GM19372 (cell line): ENCODE data around the gene CAPN11.
"Not testable (repeated sequence)": the region's sequence is repeated elsewhere in the genome, so short reads cannot be mapped to it uniquely, and the experiment has no call there.

Source experiments
- ATAC-seq: cut with Tn5 transposase; IDR thresholded peaks from one replicate; pipeline ENCODE4 v1.9.1; 2021; ENCODE audit warnings: mild to moderate bottlenecking, low read depth, moderate library complexity; ENCODE audit not compliant: unreplicated experiment

Gene CAPN11

GRCh38 chr6:44224965-44225305, 66.3 kb downstream of the CAPN11 start:
- ATAC-seq = no peak

GRCh38 chr6:44225579-44226325, 67.1 kb downstream of the CAPN11 start:
- no peak for ATAC-seq

DNA sequence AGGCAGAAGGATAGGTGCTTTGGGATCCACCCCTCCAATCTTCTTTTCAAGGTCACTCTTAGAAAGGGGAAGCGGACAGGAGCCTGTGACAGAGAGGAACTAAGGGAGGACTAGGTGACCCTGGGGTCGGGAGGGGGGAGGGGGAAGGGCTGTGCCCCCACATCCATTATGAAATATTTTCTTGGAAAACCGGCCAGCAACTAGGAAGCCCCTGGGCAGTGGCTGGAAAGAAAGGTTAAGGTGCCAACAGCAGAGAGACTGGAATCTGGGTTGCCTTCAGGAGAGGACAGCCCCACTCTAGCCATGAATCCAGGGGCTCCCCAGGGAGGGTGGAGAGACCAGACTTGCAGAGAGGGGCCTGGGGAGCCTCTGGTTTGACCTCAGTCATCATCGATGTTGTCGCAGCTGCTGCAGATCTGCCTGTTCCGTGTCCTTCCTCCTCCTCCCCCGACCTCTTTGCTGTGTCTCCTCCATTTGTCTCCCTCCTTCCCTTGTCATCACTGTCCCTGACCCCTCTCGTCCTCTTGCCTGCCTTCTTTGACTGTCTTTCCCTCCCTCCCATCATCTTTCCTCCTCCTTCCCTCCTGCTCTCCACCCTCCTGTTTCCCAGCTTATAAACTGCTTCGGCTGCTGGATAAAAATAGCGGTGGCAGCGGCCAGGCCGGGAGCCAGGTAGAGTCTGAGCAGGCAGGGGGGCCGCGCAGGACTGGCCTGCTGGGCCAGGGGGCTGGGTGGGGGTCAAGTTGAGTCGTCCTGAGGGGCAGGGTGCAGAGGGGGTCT, 67.9 kb downstream of the CAPN11 start:
- no peak for ATAC-seq

- ATAC-seq = no peak
These were observed 68.7 kb downstream of the CAPN11 start for GRCh38 chr6:44227148-44227793.

GRCh38 chr6:44228031-44228430, 69.4 kb downstream of the CAPN11 start:
- no peak for ATAC-seq

DNA sequence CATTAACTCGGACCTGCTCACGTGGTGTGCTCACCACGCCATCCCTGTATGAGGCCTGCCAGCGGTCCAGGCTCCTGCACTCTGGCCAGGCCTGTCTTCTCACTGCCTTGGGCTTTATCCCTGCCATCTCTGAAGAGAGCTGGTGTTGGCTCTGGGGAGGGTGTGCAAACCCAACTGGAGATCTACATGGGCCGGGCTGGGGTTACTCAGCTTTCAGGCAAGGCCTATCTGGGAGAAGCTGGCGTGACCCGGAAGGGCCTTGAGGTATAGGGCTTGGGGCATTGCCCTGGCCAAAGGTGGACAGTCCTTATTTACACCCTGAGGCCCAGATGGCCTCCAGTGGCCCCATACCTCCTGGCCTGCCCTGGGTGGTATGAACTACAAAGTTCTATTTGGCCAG, 69.8 kb downstream of the CAPN11 start:
- ATAC-seq = no peak

DNA sequence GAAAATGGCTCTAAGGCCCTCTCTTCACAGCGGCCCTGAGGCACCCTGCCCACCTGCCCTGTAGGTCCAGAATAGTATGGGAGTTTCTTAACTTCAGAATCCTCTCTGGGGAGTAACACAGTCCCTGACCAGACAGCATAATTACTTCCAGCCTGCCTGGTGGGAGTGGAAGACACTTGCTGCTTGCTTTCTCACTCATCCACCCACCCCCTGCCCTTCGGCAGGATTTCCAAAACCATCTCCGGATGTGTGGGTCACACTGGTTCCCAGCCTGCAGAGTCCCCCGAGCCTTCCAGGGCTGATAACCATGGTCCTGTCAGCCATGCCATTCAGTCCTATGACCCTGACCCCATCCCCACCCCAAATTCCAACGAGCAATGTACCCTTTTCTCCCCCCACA, 70.2 kb downstream of the CAPN11 start:
- ATAC-seq = no peak

DNA sequence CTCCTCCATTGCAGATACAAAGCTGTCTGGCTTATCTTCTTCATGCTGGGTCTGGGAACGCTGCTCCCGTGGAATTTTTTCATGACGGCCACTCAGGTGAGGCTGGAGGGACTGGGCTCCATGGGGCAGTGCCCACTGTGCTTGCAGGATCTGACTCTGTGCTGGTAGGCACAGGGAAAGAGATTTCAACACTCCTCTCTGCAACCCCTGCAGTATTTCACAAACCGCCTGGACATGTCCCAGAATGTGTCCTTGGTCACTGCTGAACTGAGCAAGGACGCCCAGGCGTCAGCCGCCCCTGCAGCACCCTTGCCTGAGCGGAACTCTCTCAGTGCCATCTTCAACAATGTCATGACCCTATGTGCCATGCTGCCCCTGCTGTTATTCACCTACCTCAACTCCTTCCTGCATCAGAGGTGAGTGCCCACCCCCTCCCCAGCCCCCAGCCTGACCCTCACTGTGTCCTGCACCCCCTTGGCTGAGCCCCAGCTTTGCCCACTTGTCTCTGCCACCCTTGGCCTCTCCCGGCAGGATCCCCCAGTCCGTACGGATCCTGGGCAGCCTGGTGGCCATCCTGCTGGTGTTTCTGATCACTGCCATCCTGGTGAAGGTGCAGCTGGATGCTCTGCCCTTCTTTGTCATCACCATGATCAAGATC, 70.9 kb downstream of the CAPN11 start:
- ATAC-seq = no peak

DNA sequence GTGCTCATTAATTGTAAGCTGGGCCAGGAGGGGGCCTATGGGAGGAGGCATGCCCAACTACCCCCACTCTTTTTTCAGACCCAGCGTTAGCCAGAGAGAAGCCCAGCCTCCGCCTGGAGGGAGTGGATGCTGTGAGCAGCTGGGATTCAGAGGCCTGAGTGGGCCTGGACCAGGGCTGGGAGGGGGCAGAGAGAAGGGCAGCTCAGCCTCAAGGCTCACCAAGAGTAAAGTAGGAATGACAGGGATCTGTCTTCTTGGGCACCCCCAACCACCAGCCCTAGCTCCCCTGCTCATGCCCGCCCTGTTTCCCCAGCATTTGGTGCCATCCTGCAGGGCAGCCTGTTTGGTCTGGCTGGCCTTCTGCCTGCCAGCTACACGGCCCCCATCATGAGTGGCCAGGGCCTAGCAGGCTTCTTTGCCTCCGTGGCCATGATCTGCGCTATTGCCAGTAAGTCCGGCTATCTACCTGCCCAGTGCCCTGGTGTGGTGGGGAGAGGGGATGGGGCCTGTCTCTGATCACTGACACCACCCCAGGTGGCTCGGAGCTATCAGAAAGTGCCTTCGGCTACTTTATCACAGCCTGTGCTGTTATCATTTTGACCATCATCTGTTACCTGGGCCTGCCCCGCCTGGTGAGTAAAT, 71.5 kb downstream of the CAPN11 start:
- ATAC-seq = no peak

DNA sequence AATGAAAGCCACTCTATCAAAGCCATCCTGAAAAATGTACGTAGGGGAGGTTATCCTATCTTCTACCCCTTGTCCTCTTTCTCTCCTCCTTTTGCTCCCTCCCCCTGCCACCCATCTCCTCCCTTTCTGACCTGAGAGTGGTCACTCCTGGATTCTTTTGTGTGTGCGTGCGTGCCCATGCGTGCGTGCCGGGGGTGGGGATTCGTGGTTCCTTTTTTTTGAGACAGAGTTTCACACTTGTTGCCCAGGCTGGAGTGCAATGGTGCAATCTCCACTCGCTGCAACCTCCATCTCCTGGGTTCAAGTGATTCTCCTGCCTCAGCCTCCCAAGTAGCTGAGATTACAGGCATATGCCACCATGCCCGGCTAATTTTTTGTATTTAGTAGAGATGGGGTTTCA, 72.8 kb downstream of the CAPN11 start:
- not testable (repeated sequence) for ATAC-seq

DNA sequence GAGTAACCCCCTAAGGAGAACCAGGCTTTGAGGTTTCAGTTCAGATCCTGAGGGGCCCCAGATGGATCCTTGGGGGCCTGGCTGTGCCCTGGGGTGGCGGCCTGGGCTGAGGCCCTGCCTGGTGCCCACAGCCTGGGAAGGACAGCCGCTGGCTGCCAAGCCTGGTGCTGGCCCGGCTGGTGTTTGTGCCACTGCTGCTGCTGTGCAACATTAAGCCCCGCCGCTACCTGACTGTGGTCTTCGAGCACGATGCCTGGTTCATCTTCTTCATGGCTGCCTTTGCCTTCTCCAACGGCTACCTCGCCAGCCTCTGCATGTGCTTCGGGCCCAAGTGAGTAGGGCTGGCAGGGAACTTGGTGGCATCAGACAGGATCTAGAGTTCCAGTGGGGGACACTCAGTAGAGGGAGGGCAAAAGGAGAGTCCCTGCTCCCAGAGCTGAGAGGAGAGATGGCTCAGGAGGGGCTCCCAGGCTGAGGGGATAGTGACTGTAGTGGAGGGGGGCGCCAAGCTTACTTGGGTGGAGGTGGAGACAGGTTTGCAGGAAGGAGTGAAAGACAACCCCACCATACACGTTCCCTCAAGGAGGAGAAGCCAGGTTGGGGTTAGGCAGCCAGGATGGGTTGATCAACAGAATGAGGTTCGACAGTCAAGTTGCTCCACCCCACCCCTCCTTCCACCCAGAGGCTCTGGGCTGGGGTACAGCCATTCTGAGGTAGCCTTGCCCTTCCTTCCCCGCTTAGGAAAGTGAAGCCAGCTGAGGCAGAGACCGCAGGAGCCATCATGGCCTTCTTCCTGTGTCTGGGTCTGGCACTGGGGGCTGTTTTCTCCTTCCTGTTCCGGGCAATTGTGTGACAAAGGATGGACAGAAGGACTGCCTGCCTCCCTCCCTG, 74.3 kb downstream of the CAPN11 start:
- no peak for ATAC-seq

GRCh38 chr6:44233567-44234100, 75.0 kb downstream of the CAPN11 start:
- ATAC-seq = no peak
